ENCODE measurements around the gene VKORC1L1. TPM values are rescaled to one million over a fixed set of nuclear protein-coding genes. Genes with fewer than 3 reads are reported as not detected.
"Not testable (repeated sequence)": the region's sequence is repeated elsewhere in the genome, so short reads cannot be mapped to it uniquely, and the experiment has no call there.

The VKORC1L1 gene
- total RNA-seq, 1 donor from 2014 or later, result 15.7 TPM

DNA sequence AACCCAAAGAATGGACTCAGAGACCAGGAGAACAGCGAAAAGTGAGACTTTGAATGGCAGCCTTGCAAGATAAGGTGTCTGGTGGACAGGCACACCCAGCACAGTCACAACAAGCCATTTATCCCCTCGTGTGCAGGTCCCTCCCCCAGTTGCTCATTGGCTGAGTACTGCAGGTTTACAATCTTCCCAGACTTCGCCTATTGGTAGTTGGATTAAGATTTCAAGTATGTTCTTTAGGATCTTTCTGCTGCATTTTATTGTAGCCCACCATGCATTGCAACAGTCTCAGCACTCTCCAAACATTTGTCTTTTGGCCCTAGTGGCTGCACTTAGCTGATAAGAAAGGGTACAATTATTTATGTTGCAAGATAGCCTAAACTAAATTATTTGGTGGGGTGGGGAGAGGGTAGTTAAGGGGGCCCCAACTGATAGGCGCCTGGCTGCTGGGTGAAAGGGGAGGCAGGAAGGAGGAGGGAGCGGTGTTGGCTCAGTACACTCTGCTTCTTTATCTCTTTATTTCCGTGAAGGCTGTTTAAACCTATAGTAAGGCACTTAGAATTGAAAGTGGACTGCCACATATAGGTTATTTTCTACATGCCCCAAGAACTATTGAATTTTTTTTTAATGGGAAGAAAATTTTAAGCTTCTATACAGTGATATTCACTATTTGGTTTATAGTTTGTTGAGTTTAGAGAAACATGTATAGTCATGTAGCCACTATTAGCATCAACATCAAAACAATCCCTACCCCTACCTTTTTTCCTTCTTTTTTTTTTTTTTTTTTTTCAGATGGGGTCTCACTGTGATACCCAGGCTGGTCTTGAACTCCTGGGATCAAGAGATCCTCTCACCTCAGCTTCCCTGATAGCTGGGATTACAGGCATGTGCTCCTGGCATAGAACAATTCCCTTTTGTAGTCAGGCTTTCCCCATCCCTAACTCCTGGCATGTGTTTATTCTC, 54.9 kb downstream of the VKORC1L1 start:
- Histone ChIP-seq H3K27me3 (ENCODE audit: control insufficient read depth in 3 of 3, insufficient read depth in 3 of 3, low read length in 3 of 3) (no peaks in the 10 kb centered on the region), H3K9ac (ENCODE audit: low read depth in 1 of 3, low read length in 3 of 3) (no peak overlapping the region), H3K27ac (ENCODE audit: low read depth, low read length) (no peak overlapping the region), H3K36me3 (ENCODE audit: control insufficient read depth in 3 of 3, insufficient read depth in 3 of 3, low read length in 3 of 3) (no peaks in the 10 kb centered on the region), H3K9me3 (ENCODE audit: control insufficient read depth in 3 of 3, low read length in 3 of 3) (no peaks in the 10 kb centered on the region), H3K4me3 (ENCODE audit: low read length in 3 of 3) (no peak overlapping the region), H3K4me1 (ENCODE audit: control insufficient read depth in 3 of 3, insufficient read depth in 3 of 3, low read length in 3 of 3) (peaks cover 0 to 5% (median 3%) of the 10 kb centered on the region in 3 donors)

DNA sequence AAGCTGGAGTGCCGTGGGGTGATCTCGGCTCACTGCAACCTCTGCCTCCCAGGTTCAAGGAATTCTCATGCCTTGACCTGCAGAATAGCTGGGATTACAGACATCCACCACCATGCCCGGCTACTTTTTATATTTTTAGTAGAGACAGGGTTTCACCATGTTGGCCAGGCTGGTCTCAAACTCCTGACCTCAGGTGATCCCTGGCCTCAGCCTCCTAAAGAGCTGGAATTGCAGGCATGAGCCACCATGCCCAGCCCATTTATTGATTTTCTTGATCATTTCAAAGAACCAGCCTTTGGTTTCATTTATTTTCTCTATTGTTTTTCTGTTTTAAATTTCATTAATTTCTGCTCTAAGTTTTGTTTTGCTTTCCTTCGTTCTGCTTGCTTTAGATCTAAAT, 58.8 kb downstream of the VKORC1L1 start:
- H3K9me3 ChIP-seq (ENCODE audit: control insufficient read depth in 3 of 3, low read length in 3 of 3), result no peaks in the 10 kb centered on the region
- H3K9ac ChIP-seq (ENCODE audit: low read depth in 1 of 3, low read length in 3 of 3), result peak overlapping the region in 1 of 3 donors; percentile 12
- H3K4me3 ChIP-seq (ENCODE audit: low read length in 3 of 3), result no peak overlapping the region
- H3K4me1 ChIP-seq (ENCODE audit: control insufficient read depth in 3 of 3, insufficient read depth in 3 of 3, low read length in 3 of 3), result no peaks in the 10 kb centered on the region
- H3K27ac ChIP-seq (ENCODE audit: low read depth, low read length), result no peak overlapping the region
- H3K27me3 ChIP-seq (ENCODE audit: control insufficient read depth in 3 of 3, insufficient read depth in 3 of 3, low read length in 3 of 3), result no peaks in the 10 kb centered on the region
- no peaks in the 10 kb centered on the region for H3K36me3 ChIP-seq (ENCODE audit: control insufficient read depth in 3 of 3, insufficient read depth in 3 of 3, low read length in 3 of 3)

- H3K9ac ChIP-seq (ENCODE audit: low read depth in 1 of 3, low read length in 3 of 3), result no peak overlapping the region
- no peak overlapping the region for H3K27ac ChIP-seq (ENCODE audit: low read depth, low read length)
- H3K9me3 ChIP-seq (ENCODE audit: control insufficient read depth in 3 of 3, low read length in 3 of 3), result no peaks in the 10 kb centered on the region
- no peak overlapping the region for H3K4me3 ChIP-seq (ENCODE audit: low read length in 3 of 3)
- peaks cover 0 to 7% (median 6%) of the 10 kb centered on the region in 3 donors for H3K4me1 ChIP-seq (ENCODE audit: control insufficient read depth in 3 of 3, insufficient read depth in 3 of 3, low read length in 3 of 3)
- H3K27me3 ChIP-seq (ENCODE audit: control insufficient read depth in 3 of 3, insufficient read depth in 3 of 3, low read length in 3 of 3), result no peaks in the 10 kb centered on the region
- H3K36me3 ChIP-seq (ENCODE audit: control insufficient read depth in 3 of 3, insufficient read depth in 3 of 3, low read length in 3 of 3), result no peaks in the 10 kb centered on the region
These were observed 64.4 kb downstream of the VKORC1L1 start for GRCh38 chr7:65937296-65937695.

- no peaks in the 10 kb centered on the region for H3K36me3 ChIP-seq (ENCODE audit: control insufficient read depth in 3 of 3, insufficient read depth in 3 of 3, low read length in 3 of 3)
- H3K9ac ChIP-seq (ENCODE audit: low read depth in 1 of 3, low read length in 3 of 3), result no peak overlapping the region
- no peak overlapping the region for H3K4me3 ChIP-seq (ENCODE audit: low read length in 3 of 3)
- H3K27me3 ChIP-seq (ENCODE audit: control insufficient read depth in 3 of 3, insufficient read depth in 3 of 3, low read length in 3 of 3), result no peaks in the 10 kb centered on the region
- no peaks in the 10 kb centered on the region for H3K9me3 ChIP-seq (ENCODE audit: control insufficient read depth in 3 of 3, low read length in 3 of 3)
- peaks cover 0 to 7% (median 6%) of the 10 kb centered on the region in 3 donors for H3K4me1 ChIP-seq (ENCODE audit: control insufficient read depth in 3 of 3, insufficient read depth in 3 of 3, low read length in 3 of 3)
- H3K27ac ChIP-seq (ENCODE audit: low read depth, low read length), result no peak overlapping the region
These were observed 65.5 kb downstream of the VKORC1L1 start for GRCh38 chr7:65938336-65938895.

GRCh38 chr7:65945787-65946186, 72.9 kb downstream of the VKORC1L1 start:
- H3K9me3 ChIP-seq (ENCODE audit: control insufficient read depth in 3 of 3, low read length in 3 of 3), result not testable (repeated sequence)

GRCh38 chr7:65946904-65947303, 74.0 kb downstream of the VKORC1L1 start:
- no peak overlapping the region for H3K4me3 ChIP-seq (ENCODE audit: low read length in 3 of 3)
- no peaks in the 10 kb centered on the region for H3K27me3 ChIP-seq (ENCODE audit: control insufficient read depth in 3 of 3, insufficient read depth in 3 of 3, low read length in 3 of 3)
- no peaks in the 10 kb centered on the region for H3K36me3 ChIP-seq (ENCODE audit: control insufficient read depth in 3 of 3, insufficient read depth in 3 of 3, low read length in 3 of 3)
- H3K9me3 ChIP-seq (ENCODE audit: control insufficient read depth in 3 of 3, low read length in 3 of 3), result no peaks in the 10 kb centered on the region
- no peak overlapping the region for H3K9ac ChIP-seq (ENCODE audit: low read depth in 1 of 3, low read length in 3 of 3)
- no peak overlapping the region for H3K27ac ChIP-seq (ENCODE audit: low read depth, low read length)
- no peaks in the 10 kb centered on the region for H3K4me1 ChIP-seq (ENCODE audit: control insufficient read depth in 3 of 3, insufficient read depth in 3 of 3, low read length in 3 of 3)

More at GRCh38 chr7:65945787-65946186, 72.9 kb downstream of the VKORC1L1 start:
- H3K9ac ChIP-seq (ENCODE audit: low read depth in 1 of 3, low read length in 3 of 3); H3K27me3 ChIP-seq (ENCODE audit: control insufficient read depth in 3 of 3, insufficient read depth in 3 of 3, low read length in 3 of 3); H3K27ac ChIP-seq (ENCODE audit: low read depth, low read length); H3K4me3 ChIP-seq (ENCODE audit: low read length in 3 of 3); H3K4me1 ChIP-seq (ENCODE audit: control insufficient read depth in 3 of 3, insufficient read depth in 3 of 3, low read length in 3 of 3); H3K36me3 ChIP-seq (ENCODE audit: control insufficient read depth in 3 of 3, insufficient read depth in 3 of 3, low read length in 3 of 3): not testable (repeated sequence)

DNA sequence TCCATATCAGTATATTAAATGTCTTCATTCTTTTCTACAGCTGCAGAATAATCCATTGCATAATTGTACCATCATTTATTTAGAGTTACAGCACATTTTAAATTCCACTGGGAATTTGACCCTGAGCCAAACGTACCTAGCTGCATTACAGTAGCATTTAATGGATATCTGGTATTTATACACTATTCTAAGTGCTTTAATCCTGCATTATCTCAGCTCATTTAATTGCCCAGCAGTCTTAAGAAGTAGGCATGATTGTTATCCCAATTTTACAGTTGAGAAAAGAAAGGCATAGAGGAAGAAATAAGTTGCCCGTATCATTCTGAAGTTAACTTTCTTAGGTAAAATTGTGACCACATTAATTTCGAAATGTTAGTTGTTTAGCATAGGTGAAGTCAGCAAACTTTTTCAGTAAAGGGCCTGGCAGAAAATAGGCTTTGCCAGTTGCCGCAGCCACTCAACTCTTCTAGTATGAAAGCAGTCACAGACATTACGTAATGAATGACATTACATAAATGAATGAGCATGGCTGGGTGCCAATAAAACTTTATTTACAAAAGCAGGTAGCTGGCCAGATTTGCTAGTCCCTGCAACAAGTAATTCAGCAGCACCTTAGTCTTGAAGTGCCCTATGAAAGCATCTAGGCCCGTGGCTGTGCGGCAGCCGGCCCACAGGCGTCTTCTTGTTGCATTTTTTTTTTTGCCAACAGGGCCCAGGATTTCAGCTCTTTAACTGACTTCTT, 79.1 kb downstream of the VKORC1L1 start:
- no peaks in the 10 kb centered on the region for H3K9me3 ChIP-seq (ENCODE audit: control insufficient read depth in 3 of 3, low read length in 3 of 3)
- H3K4me3 ChIP-seq (ENCODE audit: low read length in 3 of 3), result no peak overlapping the region
- peaks cover 3 to 22% (median 10%) of the 10 kb centered on the region in 3 donors for H3K36me3 ChIP-seq (ENCODE audit: control insufficient read depth in 3 of 3, insufficient read depth in 3 of 3, low read length in 3 of 3)
- H3K4me1 ChIP-seq (ENCODE audit: control insufficient read depth in 3 of 3, insufficient read depth in 3 of 3, low read length in 3 of 3), result no peaks in the 10 kb centered on the region
- H3K27ac ChIP-seq (ENCODE audit: low read depth, low read length), result no peak overlapping the region
- no peaks in the 10 kb centered on the region for H3K27me3 ChIP-seq (ENCODE audit: control insufficient read depth in 3 of 3, insufficient read depth in 3 of 3, low read length in 3 of 3)
- no peak overlapping the region for H3K9ac ChIP-seq (ENCODE audit: low read depth in 1 of 3, low read length in 3 of 3)

GRCh38 chr7:65953001-65953720, 80.3 kb downstream of the VKORC1L1 start:
- no peaks in the 10 kb centered on the region for H3K27me3 ChIP-seq (ENCODE audit: control insufficient read depth in 3 of 3, insufficient read depth in 3 of 3, low read length in 3 of 3)
- no peak overlapping the region for H3K9ac ChIP-seq (ENCODE audit: low read depth in 1 of 3, low read length in 3 of 3)
- H3K9me3 ChIP-seq (ENCODE audit: control insufficient read depth in 3 of 3, low read length in 3 of 3), result no peaks in the 10 kb centered on the region
- H3K4me3 ChIP-seq (ENCODE audit: low read length in 3 of 3), result no peak overlapping the region
- H3K27ac ChIP-seq (ENCODE audit: low read depth, low read length), result no peak overlapping the region
- H3K36me3 ChIP-seq (ENCODE audit: control insufficient read depth in 3 of 3, insufficient read depth in 3 of 3, low read length in 3 of 3), result peaks cover 3 to 22% (median 10%) of the 10 kb centered on the region in 3 donors
- no peaks in the 10 kb centered on the region for H3K4me1 ChIP-seq (ENCODE audit: control insufficient read depth in 3 of 3, insufficient read depth in 3 of 3, low read length in 3 of 3)

GRCh38 chr7:65953890-65954450, 81.1 kb downstream of the VKORC1L1 start:
- H3K4me3 ChIP-seq (ENCODE audit: low read length in 3 of 3), result no peak overlapping the region
- no peak overlapping the region for H3K9ac ChIP-seq (ENCODE audit: low read depth in 1 of 3, low read length in 3 of 3)
- no peaks in the 10 kb centered on the region for H3K27me3 ChIP-seq (ENCODE audit: control insufficient read depth in 3 of 3, insufficient read depth in 3 of 3, low read length in 3 of 3)
- no peaks in the 10 kb centered on the region for H3K4me1 ChIP-seq (ENCODE audit: control insufficient read depth in 3 of 3, insufficient read depth in 3 of 3, low read length in 3 of 3)
- H3K36me3 ChIP-seq (ENCODE audit: control insufficient read depth in 3 of 3, insufficient read depth in 3 of 3, low read length in 3 of 3), result peaks cover 3 to 26% (median 13%) of the 10 kb centered on the region in 3 donors
- H3K9me3 ChIP-seq (ENCODE audit: control insufficient read depth in 3 of 3, low read length in 3 of 3), result no peaks in the 10 kb centered on the region
- H3K27ac ChIP-seq (ENCODE audit: low read depth, low read length), result no peak overlapping the region

Measured in skeletal muscle tissue (tissue), 4 donors.